GM10847 (cell line): Measurements from ENCODE around the gene SLN.

Experiments used
- POLR2A ChIP-seq: IDR thresholded peaks from 2 replicates; pipeline ENCODE4 v1.6.1; 2011; ENCODE audit not compliant: insufficient read length; ENCODE audit errors: extremely low read depth

The SLN gene

GRCh38 chr11:107711861-107712755 lies at the start of gene SLN:
TSS of gene SLN (minus strand) at chr11:107712056.
- TF ChIP-seq POLR2A, result no peak

GRCh38 chr11:107757661-107758060 lies 45.8 kb upstream of the SLN start:
- no peak for TF ChIP-seq POLR2A

GRCh38 chr11:107756553-107756952 lies 44.7 kb upstream of the SLN start:
- TF ChIP-seq POLR2A, result no peak

DNA sequence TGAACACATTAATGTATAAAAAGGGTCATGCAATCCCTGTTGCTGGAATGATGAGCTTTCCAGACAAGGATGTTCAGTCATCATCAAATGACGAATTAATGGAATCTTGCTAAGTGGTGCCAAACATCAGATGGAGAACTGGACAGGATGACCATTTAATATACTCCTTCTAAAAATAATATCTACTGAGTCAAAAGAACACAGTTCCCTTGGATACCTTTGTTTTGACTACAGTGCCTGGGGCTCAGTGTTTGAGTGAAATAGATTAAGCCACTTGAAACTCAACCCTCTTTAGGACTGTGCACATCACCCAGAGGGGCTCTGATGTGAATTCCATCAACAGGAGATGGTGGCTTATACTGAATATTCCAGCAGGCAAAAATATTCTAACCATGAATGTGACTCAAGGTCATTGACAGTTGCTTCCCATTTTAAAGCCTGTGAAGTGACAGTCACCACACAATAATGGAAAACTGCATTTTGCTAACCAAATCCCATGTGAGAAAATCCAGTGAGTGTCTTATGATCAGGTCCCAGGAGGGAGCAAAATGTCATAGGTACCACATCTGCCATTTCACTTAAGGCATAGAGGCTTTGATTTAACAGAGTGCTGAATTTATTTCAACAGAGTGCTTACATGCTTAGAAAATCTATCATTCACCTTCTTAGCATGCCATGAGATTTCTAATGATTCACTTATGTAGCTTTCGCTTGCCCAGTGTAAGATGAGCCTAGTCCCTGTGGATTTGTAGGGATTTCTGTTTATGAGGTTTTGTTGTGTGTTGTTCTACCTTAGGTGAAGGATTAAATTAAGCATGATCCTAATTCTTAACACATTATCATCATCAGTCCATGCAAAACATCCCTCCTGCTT lies 41.3 kb upstream of the SLN start:
- no peak for TF ChIP-seq POLR2A

DNA sequence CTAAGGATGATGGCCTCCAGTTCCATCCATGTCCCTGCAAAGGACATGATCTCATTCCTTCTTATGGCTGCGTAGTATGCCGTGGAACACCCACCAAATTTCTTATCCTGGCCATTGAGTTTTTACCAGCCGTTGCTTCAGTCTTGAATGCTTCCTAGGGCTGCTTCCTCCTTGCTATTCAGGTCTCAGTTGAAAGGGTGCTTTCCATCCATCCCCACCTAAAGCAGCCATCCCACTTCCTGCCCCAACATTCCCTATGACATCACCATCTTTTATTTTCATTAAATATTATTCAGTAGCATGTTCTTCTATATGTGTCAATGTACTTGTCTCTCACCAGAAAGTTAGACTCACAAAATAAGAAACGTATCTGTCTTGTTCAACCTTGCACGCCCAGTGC lies 40.7 kb upstream of the SLN start:
- TF ChIP-seq POLR2A, result no peak

DNA sequence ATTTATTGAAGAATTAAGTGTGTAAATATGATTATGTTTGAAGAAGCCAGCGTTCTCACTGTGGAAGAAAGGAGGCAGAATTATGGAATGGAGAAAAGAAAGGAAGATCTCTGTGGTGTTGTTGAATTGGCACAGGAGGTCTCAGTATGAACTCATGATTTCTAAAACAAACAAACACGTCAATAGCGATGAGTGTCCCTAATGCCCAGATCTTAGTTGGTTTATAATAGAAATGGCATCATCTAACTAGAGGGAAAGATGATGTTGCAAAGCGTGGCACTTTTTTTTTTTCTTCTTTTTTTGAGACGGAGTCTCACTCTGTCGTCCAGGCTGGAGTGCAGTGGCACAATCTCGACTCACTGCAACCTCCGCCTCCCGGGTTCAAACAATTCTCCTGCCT lies 39.2 kb upstream of the SLN start:
- no peak for TF ChIP-seq POLR2A

- TF ChIP-seq POLR2A, result no peak
These were observed 38.5 kb upstream of the SLN start for GRCh38 chr11:107750313-107750712.

DNA sequence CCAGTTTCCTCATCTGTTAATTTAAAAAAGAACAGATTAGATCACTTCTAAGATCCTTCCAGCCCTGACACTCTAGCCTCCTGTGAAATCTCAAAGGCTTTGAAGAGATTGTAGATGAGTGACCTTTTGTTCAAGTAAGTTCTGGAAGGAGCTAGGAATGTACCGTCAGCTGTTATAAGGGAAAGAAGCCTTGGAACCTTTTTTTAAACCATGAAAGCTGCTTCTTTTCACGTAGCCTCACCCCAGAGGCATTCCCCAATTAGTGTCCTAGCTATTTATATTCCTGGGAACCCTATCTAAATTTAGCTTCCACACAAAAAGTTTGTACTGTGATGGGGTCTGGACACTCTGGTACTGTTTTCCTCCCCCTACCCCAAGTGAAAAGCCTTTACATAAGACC lies 35.8 kb upstream of the SLN start:
- no peak for TF ChIP-seq POLR2A

DNA sequence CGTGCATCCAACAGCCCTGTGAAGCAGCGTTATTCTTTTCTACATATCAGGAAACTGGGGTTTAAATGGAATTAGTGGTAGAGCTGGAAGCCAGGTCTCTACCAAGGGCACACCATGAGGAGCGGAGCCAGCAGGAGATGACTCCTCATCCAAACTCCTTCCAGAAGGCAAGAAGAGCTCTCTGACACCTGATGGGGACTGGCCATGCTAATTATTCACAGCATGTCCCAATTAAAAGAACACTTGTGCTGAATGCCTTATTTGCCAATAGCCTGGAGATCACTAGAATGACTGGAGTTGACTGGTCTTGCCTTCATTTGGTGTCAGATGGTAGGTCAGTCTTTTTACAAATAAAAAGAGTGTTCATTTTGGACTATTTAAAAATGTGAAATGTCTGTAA lies 32.9 kb upstream of the SLN start:
- TF ChIP-seq POLR2A, result no peak

DNA sequence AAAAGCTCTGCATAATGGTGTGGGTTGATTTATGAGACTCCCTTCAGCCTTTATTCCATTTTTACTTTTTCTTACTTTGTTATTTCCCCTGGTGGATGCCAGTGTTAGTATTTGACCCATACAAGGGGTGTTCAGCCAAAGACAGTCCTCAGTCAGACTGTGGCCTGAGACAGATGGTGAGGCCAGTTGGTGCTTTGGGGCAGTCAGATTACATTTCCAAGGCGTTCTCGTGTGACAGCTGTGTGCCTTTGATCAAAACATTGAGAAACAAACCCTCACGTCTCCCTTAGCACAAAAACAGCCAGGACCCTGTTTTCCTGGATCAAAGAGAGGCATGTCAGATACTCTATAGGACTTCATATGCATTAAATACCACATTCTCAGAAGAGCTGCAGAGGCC lies 31.3 kb upstream of the SLN start:
- no peak for TF ChIP-seq POLR2A

DNA sequence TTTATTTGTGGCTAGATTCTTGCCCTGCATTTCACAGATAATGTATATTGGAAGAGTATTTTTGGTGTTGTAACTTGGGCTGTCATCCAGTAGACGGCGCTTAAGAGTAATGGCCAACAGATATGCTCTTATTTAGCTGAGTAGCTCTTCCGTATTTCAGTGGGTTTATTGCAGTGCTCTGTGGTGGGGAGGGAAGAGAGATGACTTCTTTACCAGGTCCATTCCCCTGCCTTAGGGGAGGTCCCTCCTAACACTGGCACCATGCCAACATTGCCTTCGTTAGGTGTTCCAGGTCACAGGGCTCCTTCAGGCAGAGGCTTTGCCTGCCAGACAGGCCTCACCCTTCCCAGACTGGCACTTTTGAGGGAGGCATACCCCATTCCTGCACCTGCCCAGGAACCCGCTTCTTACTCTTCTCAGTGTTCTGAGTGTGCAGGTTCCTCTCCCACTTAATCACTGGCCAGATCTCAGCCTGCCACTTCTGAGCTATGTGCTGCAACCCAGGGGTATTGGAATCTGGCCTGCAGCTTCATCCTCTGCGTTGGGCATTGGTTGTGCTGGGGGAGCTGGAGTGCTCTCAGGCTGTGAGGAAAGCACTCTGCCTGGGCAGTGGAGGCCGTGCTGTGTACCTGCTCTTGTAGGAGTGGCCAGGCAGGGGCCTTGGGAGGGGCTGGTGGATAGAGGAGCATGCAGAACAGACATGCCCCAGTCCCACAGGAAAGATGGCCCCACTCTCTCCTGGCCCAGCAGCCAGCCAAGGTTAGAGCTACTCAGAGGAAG lies 29.4 kb upstream of the SLN start:
- no peak for TF ChIP-seq POLR2A

DNA sequence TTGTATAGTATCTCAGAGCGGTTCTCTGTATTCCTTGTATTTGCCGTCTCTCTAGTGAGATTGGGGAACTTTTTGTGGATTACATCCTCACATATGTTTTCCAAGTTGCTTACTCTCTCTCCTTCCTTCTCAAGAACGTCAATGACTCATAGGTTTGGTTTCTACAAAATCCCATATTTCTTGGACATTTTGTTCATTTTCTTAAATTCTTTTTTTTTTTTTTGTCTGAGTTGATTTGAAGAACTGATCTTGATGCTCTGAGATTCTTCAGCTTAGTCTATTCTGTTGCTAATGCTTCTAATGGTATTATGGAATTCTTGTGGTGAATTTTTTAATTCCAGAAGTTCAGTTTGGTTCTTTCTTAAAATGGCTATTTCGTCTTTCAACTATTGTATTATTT lies 28.4 kb upstream of the SLN start:
- no peak for TF ChIP-seq POLR2A

GRCh38 chr11:107736546-107736945 lies 24.7 kb upstream of the SLN start:
- no peak for TF ChIP-seq POLR2A

GRCh38 chr11:107733518-107733917 lies 21.7 kb upstream of the SLN start:
- no peak for TF ChIP-seq POLR2A

- no peak for TF ChIP-seq POLR2A
These were observed 20.8 kb upstream of the SLN start for GRCh38 chr11:107732689-107733051.
